H1 (cell line): Measurements from ENCODE around the gene UQCC5. TPM values are rescaled to one million over a fixed set of nuclear protein-coding genes. Genes with fewer than 3 reads are reported as not detected.

Experiments
- CTCF ChIA-PET: fragments of 300-600 bp; sonication (Branson Sonifier 250); formaldehyde crosslinking; loops from one replicate; lab custom pipeline; 2021; ENCODE audit not compliant: partially characterized antibody; lab: Charles Lee
- POLR2A ChIA-PET: fragments of 300-600 bp; sonication (Branson Sonifier 250); formaldehyde crosslinking; loops from one replicate; lab custom pipeline; 2021; ENCODE audit warnings: inconsistent platforms; ENCODE audit not compliant: partially characterized antibody; lab: Charles Lee
- DNase-seq, 2 experiments: peaks; one replicate each; pipeline versions ENCODE4 v3.0.0 to v3.0.0-alpha.2; 2010 to 2022; ENCODE audit warnings: low spot score in 2 of 2, low read depth in 1 of 2, mixed read lengths in 1 of 2
- FAIRE-seq: peaks from 2 replicates; lab custom pipeline; 2011; peaks lifted over from hg19 to GRCh38; lab: Jason Lieb, UNC
- H2AFZ ChIP-seq: 2 replicates; pipeline ENCODE4 v1.8.1; 2012; ENCODE audit warnings: low read length, inconsistent platforms
- H2AK5ac ChIP-seq: 2 replicates; pipeline ENCODE4 v1.6.1; 2013; ENCODE audit warnings: low read depth, low read length
- H2BK120ac ChIP-seq: replicated peaks from 2 replicates; pipeline ENCODE3; 2013; ENCODE audit warnings: low read depth, low read length, inconsistent platforms
- H2BK12ac ChIP-seq: 2 replicates; pipeline ENCODE4 v1.6.1; 2013; ENCODE audit warnings: low read depth, low read length
- H2BK15ac ChIP-seq: 2 replicates; pipeline ENCODE4 v1.6.1; 2013; ENCODE audit warnings: low read length
- H2BK20ac ChIP-seq: 2 replicates; pipeline ENCODE4 v1.6.1; 2013; ENCODE audit warnings: low read length
- H2BK5ac ChIP-seq: 2 replicates; pipeline ENCODE4 v1.6.1; 2013; ENCODE audit warnings: low read depth, low read length
- H3K14ac ChIP-seq: 2 replicates; pipeline ENCODE4 v1.6.1; 2013; ENCODE audit warnings: inconsistent platforms; ENCODE audit not compliant: insufficient read length
- H3K18ac ChIP-seq: 2 replicates; pipeline ENCODE4 v1.6.1; 2013; ENCODE audit warnings: low read length; ENCODE audit errors: extremely low read depth
- H3K23ac ChIP-seq: 2 replicates; pipeline ENCODE4 v1.6.1; 2013; ENCODE audit warnings: inconsistent platforms; ENCODE audit not compliant: insufficient read length
- H3K23me2 ChIP-seq: 2 replicates; pipeline ENCODE4 v1.6.1; 2013; ENCODE audit warnings: low read depth, low read length
- H3K27ac ChIP-seq: 2 replicates; pipeline ENCODE4 v1.6.1; 2011; ENCODE audit warnings: low read depth, low read length, inconsistent platforms
- H3K27me3 ChIP-seq, 4 experiments: replicated peaks in 1 of 4; 1 replicate in 1 of 4; 2 replicates in 3 of 4; pipeline versions ENCODE4 v1.6.1 to v1.8.1; 2011 to 2013; ENCODE audit warnings: low read length in 3 of 4, mild to moderate bottlenecking in 3 of 4, inconsistent platforms in 2 of 4, mixed read lengths in 2 of 4, moderate library complexity in 1 of 4; ENCODE audit not compliant: control insufficient read depth in 3 of 4, insufficient read depth in 3 of 4; ENCODE audit errors: extremely low read depth in 1 of 4
- H3K36me3 ChIP-seq, 4 experiments: 2 replicates each; pipeline versions ENCODE4 v1.6.1 to v1.8.1; 2011 to 2013; ENCODE audit warnings: mild to moderate bottlenecking in 4 of 4, low read length in 3 of 4, moderate library complexity in 2 of 4, control low read depth in 1 of 4, inconsistent platforms in 1 of 4; ENCODE audit not compliant: insufficient read depth in 4 of 4, control insufficient read depth in 2 of 4
- H3K4ac ChIP-seq: replicated peaks from 2 replicates; pipeline ENCODE3; 2013; ENCODE audit warnings: low read length, low read depth, mixed read lengths, inconsistent platforms; ENCODE audit not compliant: insufficient read length
- H3K4me1 ChIP-seq, 4 experiments: replicated peaks in 1 of 4; 1 replicate in 1 of 4; 2 replicates in 3 of 4; pipeline versions ENCODE4 v1.6.1 to v1.8.1; 2011 to 2013; ENCODE audit warnings: low read length in 3 of 4, inconsistent platforms in 2 of 4, mixed read lengths in 1 of 4; ENCODE audit not compliant: insufficient read depth in 4 of 4, control insufficient read depth in 3 of 4
- H3K4me2 ChIP-seq, 2 experiments: 2 replicates each; pipeline versions ENCODE4 v1.6.1 to v1.8.1; 2011 to 2013; ENCODE audit warnings: low read depth in 2 of 2, low read length in 2 of 2, control low read depth in 1 of 2, inconsistent platforms in 1 of 2, mild to moderate bottlenecking in 1 of 2; ENCODE audit not compliant: insufficient read depth in 1 of 2
- H3K4me3 ChIP-seq, 4 experiments: fragments of 200-600, 300-600 bp in 1 of 4; sonication (generic), shearing (Covaris generic), sonication (Bioruptor Twin) in 1 of 4; 2 replicates each; pipeline versions ENCODE4 v1.5.1 to v1.8.1; 2011 to 2016; ENCODE audit warnings: low read length in 4 of 4, low read depth in 3 of 4, control low read depth in 2 of 4, inconsistent platforms in 2 of 4, mild to moderate bottlenecking in 2 of 4, mixed read lengths in 1 of 4, moderate library complexity in 1 of 4; ENCODE audit not compliant: insufficient read depth in 2 of 4; ENCODE audit errors: extremely low read depth in 1 of 4
- H3K56ac ChIP-seq: replicated peaks from 2 replicates; pipeline ENCODE3; 2013; ENCODE audit warnings: low read depth, mild to moderate bottlenecking, mixed read lengths, low read length, inconsistent platforms; ENCODE audit not compliant: insufficient read length
- H3K79me1 ChIP-seq: 2 replicates; pipeline ENCODE4 v1.6.1; 2013; ENCODE audit warnings: low read depth, low read length, control low read depth
- H3K79me2 ChIP-seq, 2 experiments: 2 replicates each; pipeline versions ENCODE4 v1.6.1 to v1.8.1; 2012 to 2013; ENCODE audit warnings: low read length in 2 of 2, mild to moderate bottlenecking in 2 of 2, inconsistent platforms in 1 of 2; ENCODE audit not compliant: insufficient read depth in 2 of 2, control insufficient read depth in 1 of 2
- H3K9ac ChIP-seq, 4 experiments: replicated peaks in 1 of 4; 1 replicate in 1 of 4; 2 replicates in 3 of 4; pipeline versions ENCODE4 v1.6.1 to v1.8.1; 2011 to 2013; ENCODE audit warnings: low read depth in 3 of 4, low read length in 3 of 4, control low read depth in 2 of 4, mild to moderate bottlenecking in 2 of 4, moderate library complexity in 2 of 4, inconsistent platforms in 1 of 4; ENCODE audit errors: extremely low read depth in 1 of 4
- H3K9me3 ChIP-seq, 2 experiments: 2 replicates each; pipeline versions ENCODE4 v1.6.1 to v1.8.1; 2012 to 2013; ENCODE audit warnings: mild to moderate bottlenecking in 2 of 2, moderate library complexity in 2 of 2, control low read depth in 1 of 2, inconsistent platforms in 1 of 2, low read depth in 1 of 2, low read length in 1 of 2, mixed read lengths in 1 of 2; ENCODE audit not compliant: insufficient read depth in 2 of 2
- H4K20me1 ChIP-seq, 2 experiments: replicated peaks in 1 of 2; 2 replicates each; pipeline versions ENCODE3 to v1.8.1; 2011 to 2013; ENCODE audit warnings: inconsistent platforms in 2 of 2, low read length in 2 of 2, mild to moderate bottlenecking in 1 of 2; ENCODE audit not compliant: insufficient read depth in 2 of 2, control insufficient read depth in 1 of 2
- H4K5ac ChIP-seq: 2 replicates; pipeline ENCODE4 v1.6.1; 2013; ENCODE audit warnings: low read length, low read depth, mixed read lengths, inconsistent platforms; ENCODE audit not compliant: insufficient read length
- H4K8ac ChIP-seq: 2 replicates; pipeline ENCODE4 v1.8.0; 2013; ENCODE audit warnings: mild to moderate bottlenecking, moderate library complexity, low read length, inconsistent platforms; ENCODE audit not compliant: insufficient read depth; ENCODE audit errors: extremely low read depth
- H4K91ac ChIP-seq: replicated peaks from 2 replicates; pipeline ENCODE3; 2013; ENCODE audit warnings: low read length, mixed read lengths, inconsistent platforms; ENCODE audit not compliant: insufficient read length
- ASH2L ChIP-seq: fragments of 200-600, 300-600 bp; sonication (generic); IDR thresholded peaks from one replicate; pipeline ENCODE4 v1.7.1; 2017; ENCODE audit warnings: low read length
- ATF2 ChIP-seq: IDR thresholded peaks from 2 replicates; pipeline ENCODE4 v1.6.1; 2012; ENCODE audit warnings: low read length, inconsistent platforms
- E2F6 ChIP-seq: IDR thresholded peaks from 2 replicates; pipeline ENCODE4 v1.6.1; 2012; ENCODE audit warnings: inconsistent platforms
- EGR1 ChIP-seq: IDR thresholded peaks from 2 replicates; pipeline ENCODE4 v1.6.1; 2011; ENCODE audit warnings: low read depth, low read length, borderline replicate concordance
- HDAC6 ChIP-seq: IDR thresholded peaks from one replicate; pipeline ENCODE4 v1.7.1; 2012; ENCODE audit warnings: low read depth, mild to moderate bottlenecking, inconsistent platforms, low read length, moderate library complexity
- KDM4A ChIP-seq: IDR thresholded peaks from one replicate; pipeline ENCODE4 v1.7.1; 2012; ENCODE audit warnings: low read depth, mild to moderate bottlenecking, moderate library complexity, low read length, inconsistent platforms; ENCODE audit not compliant: severe bottlenecking
- NRF1 ChIP-seq: IDR thresholded peaks from 2 replicates; pipeline ENCODE4 v1.6.1; 2011; ENCODE audit warnings: mild to moderate bottlenecking, low read depth, low read length, improper control_type of control experiment
- POLR2AphosphoS5 ChIP-seq: IDR thresholded peaks from 2 replicates; pipeline ENCODE4 v1.6.1; 2011; ENCODE audit warnings: low read depth, low read length
- SIN3A ChIP-seq, 2 experiments: IDR thresholded peaks in 1 of 2; conservative IDR thresholded peaks in 1 of 2; 2 replicates each; pipeline ENCODE4 v1.6.1; 2011 to 2012; ENCODE audit warnings: low read length in 2 of 2, improper control_type of control experiment in 1 of 2, low read depth in 1 of 2, mild to moderate bottlenecking in 1 of 2
- SIX5 ChIP-seq: IDR thresholded peaks from 2 replicates; pipeline ENCODE4 v1.6.1; 2011; ENCODE audit warnings: mild to moderate bottlenecking, low read depth, low read length
- SUZ12 ChIP-seq: fragments of 200-600 bp; sonication (generic); IDR thresholded peaks from 2 replicates; pipeline ENCODE4 v1.6.1; 2012; ENCODE audit warnings: mild to moderate bottlenecking, inconsistent platforms, low read length, moderate library complexity, mixed read lengths
- WGBS, 2 experiments: shearing (Covaris generic) in 1 of 2; methylation state at CpG; one replicate each; pipeline versions ENCODE4 v1.1.6 to v1.1.7; 2013 to 2015; ENCODE audit warnings: low lambda C conversion rate in 2 of 2, mixed read lengths in 2 of 2, inconsistent platforms in 1 of 2, low coverage in 1 of 2, missing lambda C conversion rate in 1 of 2; ENCODE audit not compliant: insufficient replicate concordance in 2 of 2, insufficient coverage in 1 of 2, insufficient read length in 1 of 2; ENCODE audit errors: extremely low coverage in 1 of 2, missing lambda C conversion rate in 1 of 2; 5-methylcytosine and 5-hydroxymethylcytosine counted together
- polyA plus RNA-seq, 7 experiments: library from polyadenylated mRNA; depleted of rRNA in 3 of 7; stranded (reverse) in 5 of 7; unstranded in 2 of 7; fragments of >200 nt in 5 of 7; fragments of 200-250 nt in 2 of 7; gene quantifications; 1 replicate in 5 of 7; 2 replicates in 1 of 7; 4 replicates in 1 of 7; pipeline versions ENCODE4 v1.2.1 to v1.2.3, GENCODE V29; 2011 to 2013; ENCODE audit warnings: missing spikeins in 2 of 7, mixed read lengths in 2 of 7
- total RNA-seq: library from RNA; stranded (reverse); fragmentation: NEBNext Ultra II Directional; extraction: Animal tissue kit (Norgen Biotek cat#: 25700); gene quantifications from 2 replicates; pipeline ENCODE4 v1.2.1, GENCODE V29; 2021

The UQCC5 gene
- total and polyA plus RNA-seq, 2 of the 8 experiments (the other 6 are each of a cell fraction or from before 2014, with no cell fraction given), result 35.0 to 37.7 TPM

DNA sequence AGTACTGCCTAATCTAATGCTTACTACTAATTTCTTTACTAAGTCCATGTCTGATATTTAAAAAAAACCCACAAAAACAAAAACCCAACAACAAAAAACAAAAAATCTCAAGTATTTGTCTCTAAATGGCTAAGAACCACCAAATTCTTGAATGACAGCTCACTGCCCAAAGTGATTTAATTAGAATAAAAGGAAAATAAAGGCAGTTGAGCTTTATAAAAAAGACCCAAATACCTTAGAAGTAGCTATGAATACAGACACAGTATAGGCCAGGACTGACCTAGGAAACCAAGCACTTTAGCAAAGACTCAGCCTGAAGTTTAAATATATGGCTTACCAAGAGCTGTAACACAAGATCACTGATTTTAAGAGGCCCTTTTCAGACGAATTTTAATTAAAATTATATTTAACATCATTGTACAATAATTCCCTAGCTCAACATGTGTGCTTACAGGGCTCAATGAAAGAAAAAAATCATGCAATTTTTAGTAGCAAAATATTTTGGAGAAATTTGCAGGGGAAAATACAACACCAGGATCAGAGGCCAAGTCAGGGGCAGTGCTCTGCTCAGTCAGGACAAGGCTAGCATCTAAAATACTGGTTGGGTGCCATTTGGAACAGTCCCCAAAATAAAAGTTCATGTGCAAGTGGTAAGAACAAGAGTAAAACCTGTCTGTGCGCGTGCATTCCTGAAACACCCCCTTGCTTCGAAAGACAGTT is 24.8 kb downstream of the UQCC5 start:
- Histone ChIP-seq H2BK5ac (no peak overlapping the region), H4K5ac (no peak overlapping the region), H3K56ac (no peak overlapping the region), H3K27ac (no peak overlapping the region), H3K18ac (no peak overlapping the region), H3K14ac (no peak overlapping the region), H3K4me2 (no peak overlapping the region), H2AK5ac (no peak overlapping the region), H3K23me2 (no peaks in the 10 kb centered on the region), H4K20me1 (peaks cover 0 to 4% of the 10 kb centered on the region in 2 experiments), H3K9ac (no peak overlapping the region), H4K8ac (no peak overlapping the region), H3K9me3 (no peaks in the 10 kb centered on the region), H3K4ac (no peak overlapping the region), H3K23ac (no peak overlapping the region), H2BK15ac (no peak overlapping the region), H2BK120ac (no peak overlapping the region), H2AFZ (no peak overlapping the region), H4K91ac (no peak overlapping the region), H3K79me2 (no peaks in the 10 kb centered on the region), H3K4me1 (no peaks in the 10 kb centered on the region), H3K79me1 (no peaks in the 10 kb centered on the region), H2BK20ac (no peak overlapping the region), H3K4me3 (no peak overlapping the region), H2BK12ac (no peak overlapping the region), H3K27me3 (no peaks in the 10 kb centered on the region), H3K36me3 (peaks cover 8 to 49% (median 28%) of the 10 kb centered on the region in 4 experiments)
- ChIA-PET CTCF (interaction anchor here (1.1 to 3.8 kb wide), 5 partner anchors 9 to 91 kb away, joined by 3 to 17 read pairs (median 3); no protein-coding TSS in a partner anchor), POLR2A (no interaction called here)
- DNase-seq (no peak), FAIRE-seq (no peak)
- WGBS, 2 experiments, result 94% methylated on average over 4 of the region's 4 CpGs; no CpG with 5 or more reads in 1 of the 2 experiments
- no peak for TF ChIP-seq KDM4A
- TF ChIP-seq SUZ12, result no peak
- no peak for TF ChIP-seq EGR1
- TF ChIP-seq ATF2, result no peak
- TF ChIP-seq HDAC6, result no peak
- no peak for TF ChIP-seq ASH2L
- no peak for TF ChIP-seq NRF1
- TF ChIP-seq E2F6, result no peak
- TF ChIP-seq POLR2AphosphoS5, result no peak
- no peak for TF ChIP-seq SIX5
- no peak for TF ChIP-seq SIN3A (conservative IDR thresholded peaks at IDR 0.05 in 1 of 2, IDR thresholded peaks at IDR 0.05 in 1 of 2; ENCODE audit: low read depth in 1 of 2, low read length in 2 of 2)
